ENCODE data around the gene ACADM.
A peak's percentile ranks its signal among the peaks of the same experiment; 100 is the strongest.
"Not testable (repeated sequence)": the region's sequence is repeated elsewhere in the genome, so short reads cannot be mapped to it uniquely, and the experiment has no call there.

The ACADM gene

DNA sequence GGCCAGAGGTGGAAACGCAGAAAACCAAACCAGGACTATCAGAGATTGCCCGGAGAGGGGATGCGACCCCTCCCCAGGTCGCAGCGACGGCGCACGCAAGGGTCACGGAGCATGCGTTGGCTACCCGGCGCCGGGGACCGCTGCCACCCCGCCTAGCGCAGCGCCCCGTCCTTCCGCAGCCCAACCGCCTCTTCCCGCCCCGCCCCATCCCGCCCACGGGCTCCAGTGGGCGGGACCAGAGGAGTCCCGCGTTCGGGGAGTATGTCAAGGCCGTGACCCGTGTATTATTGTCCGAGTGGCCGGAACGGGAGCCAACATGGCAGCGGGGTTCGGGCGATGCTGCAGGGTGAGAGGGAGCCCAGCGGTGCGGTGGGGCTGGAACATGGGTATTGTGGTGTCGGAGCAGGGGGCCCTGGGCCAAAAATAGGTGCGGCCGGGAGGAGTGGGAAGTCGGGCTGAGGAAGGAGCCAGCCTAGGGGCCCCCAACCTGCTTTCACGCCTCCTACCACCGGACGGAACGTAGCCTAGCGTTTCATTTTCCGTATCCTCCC, at the start of gene ACADM:
Gene ACADM, plus strand, starts transcription at position 238 of the 551 bp plus-strand sequence. Its CDS starts 79 bp downstream, at position 317.
- TF ChIP-seq CTCF (IDR thresholded peaks at IDR 0.05; ENCODE audit: insufficient read depth, low read depth, low read length, missing control alignments) = no peak
- H3K4me3 ChIP-seq (ENCODE audit: low read depth, low read length) = peak within 1 kb of the TSS; percentile 66
- DNase-seq (ENCODE audit: low read depth) = peak; percentile 95

- no peak for DNase-seq (ENCODE audit: low read depth)
- TF ChIP-seq CTCF (IDR thresholded peaks at IDR 0.05; ENCODE audit: insufficient read depth, low read depth, low read length, missing control alignments) = no peak
- H3K4me3 ChIP-seq (ENCODE audit: low read depth, low read length) = no peak overlapping the region
Observed at GRCh38 chr1:75677443-75677842, 47.1 kb upstream of the ACADM start.

DNA sequence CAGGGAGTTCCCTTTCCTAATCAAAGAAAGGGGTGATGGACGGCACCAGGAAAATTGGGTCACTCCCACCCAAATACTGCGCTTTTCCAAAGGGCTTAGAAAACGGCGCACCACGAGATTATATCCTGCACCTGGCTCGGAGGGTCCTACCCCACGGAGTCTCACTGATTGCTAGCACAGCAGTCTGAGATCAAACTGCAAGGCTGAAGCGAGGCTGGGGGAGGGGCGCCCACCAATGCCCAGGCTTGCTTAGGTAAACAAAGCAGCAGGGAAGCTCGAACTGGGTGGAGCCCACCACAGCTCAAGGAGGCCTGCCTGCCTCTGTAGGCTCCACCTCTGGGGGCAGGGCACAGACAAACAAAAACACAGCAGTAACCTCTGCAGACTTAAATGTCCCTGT, 46.5 kb upstream of the ACADM start:
- not testable (repeated sequence) for DNase-seq (ENCODE audit: low read depth); H3K4me3 ChIP-seq (ENCODE audit: low read depth, low read length)

DNA sequence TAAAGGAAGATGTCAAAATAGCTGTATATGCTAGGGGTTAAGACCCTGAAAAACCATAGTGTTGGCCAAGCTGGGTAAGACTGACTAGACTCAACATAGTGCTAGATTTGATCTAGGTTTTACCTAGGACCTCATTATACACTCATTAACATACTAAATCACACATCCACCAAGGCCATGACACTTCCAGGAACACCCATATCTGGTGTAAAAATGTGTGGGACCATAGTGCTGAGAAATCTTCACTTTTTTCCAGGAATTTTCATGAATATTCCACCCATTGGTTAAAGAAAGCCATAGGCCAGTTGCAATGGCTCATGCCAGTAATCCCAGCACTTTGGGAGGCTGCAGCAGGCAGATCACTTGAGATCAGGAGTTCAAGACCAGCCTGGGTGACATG, 34.0 kb upstream of the ACADM start:
- no peak overlapping the region for H3K4me3 ChIP-seq (ENCODE audit: low read depth, low read length)
- TF ChIP-seq CTCF (IDR thresholded peaks at IDR 0.05; ENCODE audit: insufficient read depth, low read depth, low read length, missing control alignments) = no peak
- DNase-seq (ENCODE audit: low read depth) = no peak

- TF ChIP-seq CTCF (IDR thresholded peaks at IDR 0.05; ENCODE audit: insufficient read depth, low read depth, low read length, missing control alignments) = no peak
- DNase-seq (ENCODE audit: low read depth) = no peak
- no peak overlapping the region for H3K4me3 ChIP-seq (ENCODE audit: low read depth, low read length)
Observed at GRCh38 chr1:75693551-75693950, 31.0 kb upstream of the ACADM start.

- DNase-seq (ENCODE audit: low read depth) = no peak
- TF ChIP-seq CTCF (IDR thresholded peaks at IDR 0.05; ENCODE audit: insufficient read depth, low read depth, low read length, missing control alignments) = no peak
- no peak overlapping the region for H3K4me3 ChIP-seq (ENCODE audit: low read depth, low read length)
Observed at GRCh38 chr1:75696000-75696399, 28.5 kb upstream of the ACADM start.

DNA sequence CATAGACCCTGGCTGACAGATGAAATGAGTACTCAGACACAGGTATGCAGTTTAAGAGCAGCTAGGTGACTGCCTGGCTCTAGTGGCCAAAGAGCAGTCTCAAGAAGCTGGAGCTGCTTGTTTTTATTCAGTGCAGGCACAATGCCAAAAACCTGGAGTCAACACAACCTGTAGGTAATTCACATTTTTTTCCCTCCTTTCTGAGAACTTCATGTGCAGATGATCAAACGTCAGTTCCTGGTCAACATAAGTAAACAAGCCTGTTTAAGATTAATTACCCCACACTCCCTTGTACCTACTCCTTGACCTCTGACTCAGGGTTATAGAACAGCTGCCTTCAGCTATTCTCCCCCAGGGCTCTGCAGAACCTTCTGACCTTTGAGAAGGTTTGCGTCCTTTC, 17.3 kb upstream of the ACADM start:
- TF ChIP-seq CTCF (IDR thresholded peaks at IDR 0.05; ENCODE audit: insufficient read depth, low read depth, low read length, missing control alignments) = no peak
- DNase-seq (ENCODE audit: low read depth) = no peak

More for the DNA sequence above, 17.3 kb upstream of the ACADM start:
- H3K4me3 ChIP-seq (ENCODE audit: low read depth, low read length) = no peak overlapping the region

All from GM12865 (cell line).